Stimulated activated CD4-positive, alpha-beta T cell treated with anti-CD3 and anti-CD28 coated beads, TNF-alpha, amount 100 ng/mL, for 24 hours (primary cell): ENCODE data around the gene RBM42.
A peak's percentile ranks its signal among the peaks of the same experiment; 100 is the strongest.

ENCODE experiments used
- DNase-seq, 3 experiments: peaks; one replicate each; pipeline ENCODE4 v3.0.0-alpha.2; 2020; ENCODE audit warnings: low read depth in 3 of 3

RBM42 gene

DNA sequence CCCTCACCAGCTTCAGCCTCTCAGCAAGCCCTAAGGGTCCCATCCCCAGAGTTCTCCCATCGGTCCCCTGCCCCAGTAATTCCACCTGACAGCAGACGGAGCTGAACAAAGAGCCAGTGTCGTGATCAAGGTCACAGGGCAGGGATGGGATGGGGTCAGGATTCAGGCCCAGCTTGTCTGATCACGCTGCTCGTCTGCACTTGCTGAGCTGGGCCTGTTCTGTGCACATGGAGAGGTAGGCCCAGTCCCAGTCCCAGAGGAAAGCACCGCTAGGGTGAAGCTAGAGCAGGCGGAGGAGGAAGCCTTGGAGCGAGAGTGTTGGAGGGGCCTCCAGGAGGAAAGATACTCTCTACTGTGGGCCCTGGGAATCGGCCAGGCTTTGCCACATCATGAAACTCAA lies 7.1 kb upstream of the RBM42 start:
- no peak for DNase-seq

DNA sequence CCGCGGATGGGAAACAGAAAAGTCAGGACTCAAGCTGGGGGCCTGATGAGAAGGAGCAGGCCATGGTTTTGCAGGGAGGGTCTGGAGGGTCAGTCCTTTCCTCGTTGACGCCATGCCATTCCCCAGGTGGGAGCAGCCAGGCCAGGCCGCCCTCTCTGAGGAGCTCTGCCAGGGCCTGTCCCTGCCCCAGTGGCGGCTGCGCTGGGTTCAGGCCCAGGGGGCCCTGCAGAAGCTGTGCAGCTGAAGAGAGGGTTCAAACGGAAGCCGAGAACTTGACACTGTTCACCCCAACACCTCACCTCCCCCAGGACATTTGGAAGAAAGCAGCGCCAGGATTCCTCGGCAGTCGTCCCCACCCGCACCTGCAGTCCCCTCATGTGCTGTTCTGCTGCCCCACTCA lies 6.1 kb upstream of the RBM42 start:
- no peak for DNase-seq

DNA sequence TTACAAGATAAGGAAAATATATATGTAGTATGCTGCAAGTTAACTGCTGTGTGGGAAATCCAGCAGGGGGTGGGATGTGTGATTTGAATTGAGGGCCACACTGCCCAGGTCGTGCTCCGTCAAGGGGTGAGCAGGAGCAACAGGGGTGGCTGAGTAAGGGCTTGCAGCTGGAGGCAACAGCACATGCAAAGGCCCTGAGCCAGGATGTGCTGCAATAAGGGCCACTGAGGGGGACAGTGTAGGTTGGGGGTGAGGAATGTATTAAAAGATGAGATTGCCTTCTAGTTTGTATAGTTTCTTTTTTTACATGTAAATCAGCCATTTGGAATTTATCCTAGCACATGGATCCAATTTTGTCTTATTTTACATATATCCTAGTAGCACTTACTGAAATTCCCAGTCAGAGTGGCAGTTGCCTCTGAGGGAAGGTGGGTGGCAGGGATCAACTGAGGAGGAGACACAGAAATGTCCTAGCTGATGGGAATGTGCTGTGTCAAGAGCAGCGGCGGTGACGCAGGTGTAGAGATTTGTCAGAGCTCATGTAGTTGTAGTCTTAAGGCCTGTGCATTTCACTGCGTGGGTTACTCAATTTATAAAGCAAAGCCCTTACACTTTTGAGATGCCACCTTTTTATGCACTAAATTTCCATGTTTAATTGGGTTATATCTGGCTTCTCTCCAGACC lies 5.4 kb upstream of the RBM42 start:
- no peak for DNase-seq

DNA sequence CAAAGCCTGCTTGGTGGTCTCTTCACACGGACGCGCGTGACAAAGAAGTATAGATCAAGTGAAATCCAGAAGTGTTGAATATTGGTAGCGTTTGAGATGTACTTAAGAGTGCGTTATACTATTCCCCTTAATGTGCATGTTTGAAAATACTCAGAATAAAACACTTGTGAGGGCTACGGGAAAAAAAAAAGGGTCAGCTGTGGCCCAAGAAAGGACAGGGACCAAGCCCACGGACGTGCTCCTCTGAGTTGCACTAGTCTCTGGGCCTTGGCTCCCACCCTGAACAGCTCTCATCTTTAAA lies 622 bp upstream of the RBM42 start:
- DNase-seq = no peak

DNA sequence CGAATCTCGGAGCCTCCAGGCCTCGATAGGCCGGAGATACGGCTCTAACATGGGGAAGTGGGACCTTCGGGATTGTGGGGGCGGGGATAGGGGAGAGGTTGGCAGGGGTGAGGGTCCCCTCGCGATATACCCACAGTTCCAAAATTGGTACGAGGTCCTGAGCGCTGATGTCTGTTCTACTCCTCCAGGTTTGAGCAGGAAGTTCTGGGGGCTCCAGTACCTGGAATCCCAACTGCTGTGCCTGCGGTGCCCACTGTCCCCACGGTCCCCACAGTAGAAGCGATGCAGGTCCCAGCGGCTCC lies 447 bp downstream of the RBM42 start:
- DNase-seq = no peak

DNA sequence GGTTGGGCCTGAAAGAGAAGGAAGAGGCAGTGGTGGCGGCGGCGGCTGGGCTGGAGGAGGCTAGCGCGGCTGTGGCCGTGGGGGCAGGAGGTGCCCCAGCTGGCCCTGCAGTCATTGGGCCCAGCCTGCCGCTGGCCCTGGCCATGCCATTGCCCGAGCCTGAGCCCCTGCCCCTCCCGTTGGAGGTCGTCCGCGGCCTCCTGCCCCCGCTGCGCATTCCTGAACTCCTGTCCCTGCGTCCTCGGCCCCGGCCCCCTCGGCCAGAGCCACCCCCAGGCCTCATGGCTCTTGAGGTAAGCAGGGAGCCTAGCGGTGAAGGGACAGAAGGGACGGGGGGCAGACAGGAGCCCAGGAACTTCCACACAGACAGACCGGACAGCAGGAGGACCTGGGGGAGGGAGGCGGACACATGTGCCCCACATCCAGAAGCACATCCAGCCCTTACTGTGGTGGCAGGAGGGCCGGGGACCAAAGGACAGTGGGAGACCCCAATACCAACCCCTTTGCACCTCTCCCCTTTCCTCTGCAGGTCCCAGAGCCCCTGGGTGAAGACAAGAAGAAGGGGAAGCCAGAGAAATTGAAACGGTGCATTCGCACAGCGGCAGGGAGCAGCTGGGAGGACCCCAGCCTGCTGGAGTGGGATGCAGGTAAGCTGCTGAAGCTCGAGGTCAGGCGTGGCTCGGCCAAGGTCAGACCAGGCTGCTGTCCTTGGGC lies 5.0 kb downstream of the RBM42 start:
- DNase-seq = no peak

DNA sequence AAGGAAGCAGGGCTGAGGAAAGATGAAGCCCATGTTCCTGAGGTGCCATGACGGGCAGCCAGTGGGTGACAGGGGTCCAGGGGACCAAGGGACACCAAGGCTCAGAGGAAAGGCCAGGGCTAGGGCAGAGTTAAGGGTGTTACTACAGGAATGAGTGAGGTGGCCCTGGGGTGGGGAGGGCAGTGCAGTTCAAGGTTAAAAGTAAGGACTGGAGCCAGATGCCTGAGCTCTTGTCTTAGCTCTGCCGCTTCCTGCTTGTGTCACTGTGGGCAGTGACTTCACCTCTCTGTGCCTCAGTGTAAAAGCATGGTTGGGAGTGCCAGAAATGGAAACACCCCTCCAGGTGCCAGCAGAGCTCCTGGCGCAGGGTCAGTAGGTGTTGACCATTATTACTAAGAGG lies 7.8 kb downstream of the RBM42 start:
- no peak for DNase-seq

DNA sequence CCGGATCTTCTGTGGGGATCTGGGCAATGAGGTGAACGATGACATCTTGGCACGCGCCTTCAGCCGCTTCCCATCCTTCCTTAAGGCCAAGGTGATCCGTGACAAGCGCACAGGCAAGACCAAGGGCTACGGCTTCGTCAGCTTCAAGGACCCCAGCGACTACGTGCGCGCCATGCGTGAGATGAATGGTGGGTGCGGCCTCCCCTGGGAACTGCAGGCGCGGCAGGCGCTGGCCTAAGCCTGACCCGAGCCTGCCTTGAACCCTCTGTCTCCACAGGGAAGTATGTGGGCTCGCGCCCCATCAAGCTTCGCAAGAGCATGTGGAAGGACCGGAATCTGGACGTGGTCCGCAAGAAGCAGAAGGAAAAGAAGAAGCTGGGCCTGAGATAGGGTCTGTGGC lies 8.3 kb downstream of the RBM42 start:
- DNase-seq = no peak

DNA sequence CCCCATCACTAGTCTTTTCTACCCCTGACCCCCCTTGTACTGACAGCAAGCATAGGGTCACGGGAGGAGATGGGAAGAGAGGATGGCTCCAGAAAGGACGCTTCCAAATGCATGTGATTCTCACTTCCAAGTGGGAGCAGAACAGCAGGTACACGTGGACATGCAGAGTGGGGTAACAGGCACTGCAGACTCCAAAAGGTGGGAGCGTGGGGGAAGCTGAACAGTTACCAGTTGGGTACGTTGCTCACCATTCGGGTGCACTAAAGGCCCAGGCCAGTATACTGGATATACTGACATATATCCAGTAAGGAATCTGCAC lies 10.4 kb downstream of the RBM42 start:
- DNase-seq = no peak

DNA sequence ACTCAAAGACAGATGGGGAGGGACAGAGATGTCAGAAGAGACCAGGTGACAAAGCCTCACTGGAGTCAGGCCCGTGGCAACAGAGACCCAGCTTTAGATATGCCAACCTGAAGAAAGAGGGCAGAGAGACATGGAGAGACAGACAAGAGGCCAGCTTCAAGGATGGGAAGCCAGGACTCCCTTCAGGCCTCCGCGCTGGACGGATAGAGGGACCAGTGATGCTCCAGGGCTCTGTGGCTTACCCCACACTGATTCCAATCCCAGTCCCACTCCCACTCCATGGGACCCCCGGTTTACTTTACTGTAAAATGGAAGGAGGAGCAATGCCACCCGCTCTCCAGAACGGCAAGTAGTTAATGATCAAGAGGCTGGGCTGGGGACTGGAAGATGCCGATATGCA lies 11.0 kb downstream of the RBM42 start:
- DNase-seq = no peak

DNA sequence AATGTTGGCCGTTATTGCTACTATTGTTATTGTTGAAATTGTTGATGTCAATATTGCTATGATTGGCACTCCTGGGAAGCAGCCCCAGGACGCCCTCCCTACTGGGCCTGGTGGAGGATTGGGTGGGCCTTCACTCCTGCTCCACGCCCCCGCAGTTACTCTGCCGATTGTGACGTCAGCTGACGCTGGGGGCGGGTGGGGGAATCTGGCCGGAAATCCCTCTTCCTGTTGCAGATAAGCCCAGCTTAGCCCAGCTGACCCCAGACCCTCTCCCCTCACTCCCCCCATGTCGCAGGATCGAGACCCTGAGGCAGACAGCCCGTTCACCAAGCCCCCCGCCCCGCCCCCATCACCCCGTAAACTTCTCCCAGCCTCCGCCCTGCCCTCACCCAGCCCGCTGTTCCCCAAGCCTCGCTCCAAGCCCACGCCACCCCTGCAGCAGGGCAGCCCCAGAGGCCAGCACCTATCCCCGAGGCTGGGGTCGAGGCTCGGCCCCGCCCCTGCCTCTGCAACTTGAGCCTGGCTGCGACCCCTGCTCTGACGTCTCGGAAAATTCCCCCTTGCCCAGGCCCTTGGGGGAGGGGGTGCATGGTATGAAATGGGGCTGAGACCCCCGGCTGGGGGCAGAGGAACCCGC lies 12.8 kb downstream of the RBM42 start, which contains the start of gene ETV2:
Gene ETV2 (plus strand): TSS at position 231 of the 637 bp plus-strand sequence. CDS start 716 bp downstream, outside the sequence.
- DNase-seq = peak in 1 of 3 experiments; percentile 30

DNA sequence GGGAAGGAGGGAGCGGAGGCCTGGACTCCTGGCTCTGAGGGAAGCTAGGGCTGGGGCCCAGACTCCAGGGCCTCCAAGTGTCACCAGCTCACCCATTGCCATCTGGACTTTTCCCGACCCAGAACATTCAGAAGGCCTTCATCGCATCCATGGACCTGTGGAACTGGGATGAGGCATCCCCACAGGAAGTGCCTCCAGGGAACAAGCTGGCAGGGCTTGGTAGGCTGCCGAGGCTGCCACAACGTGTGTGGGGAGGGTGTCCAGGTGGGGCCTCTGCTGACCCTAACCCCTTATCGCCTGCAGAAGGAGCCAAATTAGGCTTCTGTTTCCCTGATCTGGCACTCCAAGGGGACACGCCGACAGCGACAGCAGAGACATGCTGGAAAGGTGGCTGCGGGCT lies 13.5 kb downstream of the RBM42 start:
- no peak for DNase-seq

DNA sequence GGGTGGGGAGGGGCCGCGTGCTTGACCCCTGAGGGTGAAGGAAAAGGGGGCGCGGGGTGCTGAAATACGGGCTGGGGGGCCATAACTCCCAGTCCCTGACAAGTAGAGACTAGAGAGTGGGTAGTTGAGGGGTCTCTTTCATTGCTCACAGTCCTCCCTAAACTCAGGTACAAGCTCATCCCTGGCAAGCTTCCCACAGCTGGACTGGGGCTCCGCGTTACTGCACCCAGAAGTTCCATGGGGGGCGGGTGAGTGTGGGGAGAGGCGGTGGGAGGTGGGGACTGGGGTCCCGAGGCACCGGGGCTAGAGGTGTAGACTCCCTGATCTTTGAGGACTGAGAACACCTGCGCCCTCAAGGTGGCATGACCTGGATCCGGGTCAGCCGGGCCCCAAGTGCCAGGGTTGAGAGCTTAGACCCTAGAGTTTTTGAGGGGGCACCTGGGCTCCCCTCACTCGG lies 14.0 kb downstream of the RBM42 start:
- DNase-seq = no peak

DNA sequence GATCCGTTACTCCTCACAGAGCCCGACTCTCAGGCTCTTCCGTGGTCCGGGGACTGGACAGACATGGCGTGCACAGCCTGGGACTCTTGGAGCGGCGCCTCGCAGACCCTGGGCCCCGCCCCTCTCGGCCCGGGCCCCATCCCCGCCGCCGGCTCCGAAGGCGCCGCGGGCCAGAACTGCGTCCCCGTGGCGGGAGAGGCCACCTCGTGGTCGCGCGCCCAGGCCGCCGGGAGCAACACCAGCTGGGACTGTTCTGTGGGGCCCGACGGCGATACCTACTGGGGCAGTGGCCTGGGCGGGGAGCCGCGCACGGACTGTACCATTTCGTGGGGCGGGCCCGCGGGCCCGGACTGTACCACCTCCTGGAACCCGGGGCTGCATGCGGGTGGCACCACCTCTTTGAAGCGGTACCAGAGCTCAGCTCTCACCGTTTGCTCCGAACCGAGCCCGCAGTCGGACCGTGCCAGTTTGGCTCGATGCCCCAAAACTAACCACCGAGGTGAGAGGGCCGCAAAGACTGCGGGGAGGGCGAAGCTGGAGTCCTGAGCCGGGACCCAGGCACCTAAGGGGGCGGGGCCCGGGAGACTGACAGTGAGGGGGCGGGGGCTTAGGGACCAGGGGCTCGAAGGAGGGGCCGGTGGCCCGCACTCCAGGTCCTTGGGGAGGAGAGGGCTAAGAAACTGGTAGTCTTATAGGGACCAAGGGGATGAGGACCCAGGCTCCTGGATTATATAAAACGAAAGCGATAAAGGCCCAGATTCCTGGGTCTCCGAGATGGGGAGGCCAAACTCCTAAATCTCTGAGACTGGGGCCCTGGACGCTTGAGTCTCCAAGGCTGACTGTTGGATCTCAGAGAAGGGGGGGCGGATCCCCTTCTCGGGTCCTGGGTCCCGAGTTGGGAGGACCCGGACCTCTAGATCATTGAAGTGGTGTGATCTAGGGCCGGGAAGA lies 14.7 kb downstream of the RBM42 start:
- DNase-seq = peak; percentile 46 to 76 (median 56)

DNA sequence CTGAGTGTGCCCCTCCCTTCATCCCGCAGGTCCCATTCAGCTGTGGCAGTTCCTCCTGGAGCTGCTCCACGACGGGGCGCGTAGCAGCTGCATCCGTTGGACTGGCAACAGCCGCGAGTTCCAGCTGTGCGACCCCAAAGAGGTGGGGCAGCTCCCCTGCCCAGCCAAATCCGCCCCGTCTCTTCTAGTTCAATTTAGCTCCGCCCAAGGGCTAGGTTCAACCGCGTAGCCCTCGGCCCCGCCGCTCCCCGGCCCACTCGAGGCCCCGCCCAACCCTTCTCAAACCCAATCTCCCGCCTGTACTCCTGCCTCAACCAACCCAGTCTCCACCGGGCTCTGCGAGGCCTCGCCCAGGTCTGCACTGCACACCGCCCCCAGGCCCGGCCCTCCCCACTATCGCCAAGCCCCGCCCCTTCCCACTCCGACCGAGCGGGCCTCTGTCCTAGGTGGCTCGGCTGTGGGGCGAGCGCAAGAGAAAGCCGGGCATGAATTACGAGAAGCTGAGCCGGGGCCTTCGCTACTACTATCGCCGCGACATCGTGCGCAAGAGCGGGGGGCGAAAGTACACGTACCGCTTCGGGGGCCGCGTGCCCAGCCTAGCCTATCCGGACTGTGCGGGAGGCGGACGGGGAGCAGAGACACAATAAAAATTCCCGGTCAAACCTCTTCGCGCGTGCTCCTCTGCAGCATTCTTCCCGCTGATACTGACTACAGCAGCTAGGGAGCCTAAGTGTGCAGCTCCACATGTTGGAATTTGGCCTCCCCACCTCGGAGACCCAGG lies 15.6 kb downstream of the RBM42 start:
- peak; percentile 88 to 98 (median 90) for DNase-seq

DNA sequence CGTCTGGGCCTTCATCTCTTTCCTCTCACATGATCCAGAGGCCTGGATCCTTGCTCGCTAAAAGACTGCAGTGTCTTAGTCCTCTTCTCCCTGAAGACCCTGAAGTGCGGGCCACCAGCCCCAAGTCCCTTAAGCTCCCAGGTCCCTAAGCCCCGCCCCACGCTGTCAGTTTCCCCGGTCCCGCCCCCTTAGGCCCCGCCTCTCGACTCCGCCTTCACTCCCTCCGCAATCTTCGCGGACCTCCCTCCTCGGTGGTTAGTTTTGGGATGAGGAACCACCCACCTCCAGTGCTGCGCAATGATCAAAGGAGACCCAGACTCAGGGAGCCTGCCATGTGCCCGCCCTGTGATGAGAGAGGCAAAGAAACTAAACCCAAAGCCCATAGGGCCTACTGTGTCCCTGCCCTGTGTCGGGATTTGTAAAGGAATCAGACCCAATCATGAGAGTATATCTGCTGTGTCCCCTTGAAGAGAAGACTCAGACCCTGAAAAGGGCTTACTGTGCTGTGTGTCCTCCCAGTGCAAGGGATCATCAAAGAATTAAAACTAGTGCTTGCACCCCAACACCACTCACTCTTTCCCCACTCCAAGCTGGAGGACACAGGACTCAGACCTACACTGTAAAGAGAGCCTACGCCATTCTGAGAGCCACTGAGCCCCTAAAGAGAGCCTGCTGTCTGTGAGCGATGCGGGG lies 16.3 kb downstream of the RBM42 start:
- DNase-seq = peak; percentile 62 to 90 (median 66)

DNA sequence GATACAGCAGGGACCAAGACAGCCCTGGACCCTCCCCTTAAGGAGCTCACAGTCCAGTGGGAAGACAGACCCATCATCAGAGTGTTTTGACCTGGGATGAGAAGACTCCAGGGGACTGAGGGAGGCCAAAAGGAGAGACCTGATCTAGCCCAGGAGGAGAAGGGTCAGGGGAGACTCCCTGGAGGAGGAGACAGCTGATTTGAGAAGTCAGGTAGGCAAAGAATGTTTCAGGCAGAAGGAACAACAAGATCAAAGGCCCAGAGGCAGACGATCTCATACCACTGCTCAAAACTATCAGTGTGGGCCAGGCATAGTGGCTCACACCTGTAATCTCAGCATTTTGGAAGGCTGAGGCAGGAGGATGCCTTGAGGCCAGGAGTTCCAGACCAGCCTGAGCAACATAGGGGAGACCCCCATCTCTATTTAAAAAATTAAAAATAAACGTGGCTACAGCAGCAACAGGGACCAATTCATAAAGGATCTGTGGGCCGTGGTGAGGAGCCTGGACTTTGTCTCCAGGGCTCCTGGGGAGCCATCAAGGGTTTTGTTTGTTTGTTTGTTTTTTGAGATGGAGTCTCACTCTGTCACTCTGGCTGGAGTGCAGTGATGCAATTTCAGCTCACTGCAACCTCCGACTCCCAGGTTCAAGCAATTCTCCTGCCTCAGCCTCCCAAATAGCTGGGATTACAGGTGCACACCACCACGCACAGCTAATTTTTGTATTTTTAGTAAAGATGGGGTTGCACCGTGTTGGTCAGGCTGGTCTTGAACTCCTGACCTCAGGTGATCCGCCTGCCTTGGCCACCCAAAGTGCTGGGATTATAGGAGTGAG lies 17.1 kb downstream of the RBM42 start:
- DNase-seq = no peak

DNA sequence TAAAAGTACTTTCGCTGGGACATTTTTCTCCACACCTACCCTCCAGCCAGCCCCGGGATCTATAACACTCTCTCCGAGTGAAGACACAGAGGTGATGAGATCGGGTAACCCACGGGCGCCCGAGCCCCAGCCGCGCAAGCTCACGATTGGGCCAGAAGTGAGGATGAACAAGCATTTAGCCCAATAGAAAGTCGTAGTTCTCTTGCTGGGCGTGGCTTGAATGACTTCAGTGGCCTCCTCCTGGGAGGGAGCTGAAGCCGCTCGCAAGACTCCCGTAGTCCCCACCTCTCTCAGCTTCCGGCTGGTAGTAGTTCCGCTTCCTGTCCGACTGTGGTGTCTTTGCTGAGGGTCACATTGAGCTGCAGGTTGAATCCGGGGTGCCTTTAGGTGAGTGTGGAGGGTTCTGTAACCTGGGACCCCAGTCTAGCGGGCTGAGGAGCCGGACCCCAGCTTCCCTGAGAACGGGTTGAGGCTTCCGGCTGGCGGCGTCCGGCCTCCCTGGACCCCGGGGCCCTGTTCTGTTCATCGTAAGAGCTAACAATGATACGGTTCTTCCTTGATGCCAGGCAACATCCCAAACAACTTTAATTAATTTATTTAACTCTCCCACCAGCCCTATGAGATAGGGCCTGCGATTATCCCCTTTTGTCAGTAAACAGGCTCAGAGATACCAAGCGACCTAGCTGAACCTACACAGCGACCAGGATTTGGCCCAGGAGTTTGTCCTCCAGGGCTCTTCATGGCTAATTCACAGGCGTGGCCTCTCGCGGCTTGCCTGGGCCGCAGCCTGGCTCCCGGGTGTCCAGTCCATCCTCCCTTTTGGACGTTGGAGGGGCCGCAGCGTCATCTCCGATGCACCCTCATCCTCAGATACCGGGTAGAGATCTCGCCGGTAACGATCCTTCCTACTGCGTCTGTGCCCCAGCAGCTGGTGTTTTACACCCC lies 19.5 kb downstream of the RBM42 start, which contains the start of gene COX6B1:
Gene COX6B1 (plus strand): TSS at position 307 of the 945 bp plus-strand sequence. CDS start 2,921 bp downstream, outside the sequence.
- peak; percentile 84 to 91 (median 90) for DNase-seq

DNA sequence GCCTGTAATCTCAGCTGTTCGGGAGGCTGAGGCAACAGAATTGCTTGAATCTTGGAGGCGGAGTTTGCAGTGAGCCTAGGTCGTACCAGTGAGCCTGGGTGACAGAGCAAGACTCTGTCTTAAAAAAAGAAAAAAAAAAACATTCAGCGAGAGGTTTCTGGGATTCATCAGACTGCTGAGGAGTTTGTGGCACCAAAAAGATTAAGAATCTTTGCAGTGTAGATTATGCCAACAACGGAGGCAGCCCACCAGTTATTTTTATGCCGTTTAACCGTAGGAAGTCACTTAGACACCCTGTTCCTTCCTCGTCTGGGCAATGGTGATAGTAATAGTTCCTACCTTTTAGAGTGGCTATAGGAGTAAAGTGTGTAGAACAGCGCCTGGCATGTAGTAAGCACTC lies 21.7 kb downstream of the RBM42 start:
- no peak for DNase-seq
